Stimulated activated CD8-positive, alpha-beta memory T cell treated with anti-CD3 and anti-CD28 coated beads, Interleukin-7, amount 100 ng/mL, for 1 hour (primary cell): ENCODE measurements around the gene NBPF12.
"Not testable (repeated sequence)": the region's sequence is repeated elsewhere in the genome, so short reads cannot be mapped to it uniquely, and the experiment has no call there.

Experiments
- DNase-seq, 2 donors: peaks; one replicate each; pipeline ENCODE4 v3.0.0-alpha.2; 2020; ENCODE audit warnings: low read depth in 2 of 2

NBPF12 gene

DNA sequence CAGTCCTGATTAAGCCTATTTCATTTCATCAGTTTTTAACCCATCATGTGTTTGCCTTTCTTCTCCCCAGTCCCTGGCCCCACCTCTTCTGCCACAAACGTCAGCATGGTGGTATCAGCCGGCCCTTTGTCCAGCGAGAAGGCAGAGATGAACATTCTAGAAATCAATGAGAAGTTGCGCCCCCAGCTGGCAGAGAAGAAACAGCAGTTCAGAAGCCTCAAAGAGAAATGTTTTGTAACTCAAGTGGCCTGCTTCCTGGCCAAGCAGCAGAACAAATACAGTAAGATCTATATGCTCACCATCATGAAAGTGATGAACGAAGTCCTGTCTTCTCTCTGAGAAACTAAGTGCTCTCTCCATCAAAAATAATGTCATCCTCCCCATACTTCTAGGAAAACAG, 34.6 kb downstream of the NBPF12 start:
- not testable (repeated sequence) for DNase-seq

- DNase-seq, result not testable (repeated sequence)
These were observed 47.7 kb downstream of the NBPF12 start for GRCh38 chr1:146985855-146986254.

DNA sequence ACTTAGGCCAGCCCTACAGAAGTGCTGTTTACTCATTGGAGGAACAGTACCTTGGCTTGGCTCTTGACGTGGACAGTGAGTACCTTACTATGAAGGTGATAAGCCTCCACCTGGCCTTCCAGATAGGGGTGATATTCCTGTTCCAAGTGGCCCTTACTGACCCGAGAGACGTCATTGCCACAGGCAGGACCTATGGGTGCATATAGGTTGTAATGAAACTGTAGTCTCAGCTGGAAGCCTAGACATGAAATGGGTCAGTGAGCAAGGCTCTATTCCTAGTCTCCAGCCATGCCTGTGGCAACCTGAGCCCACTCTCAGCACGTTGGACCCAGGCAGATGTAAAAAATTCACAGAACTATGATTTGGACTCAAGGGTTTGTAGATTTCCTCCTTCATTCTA, 48.3 kb downstream of the NBPF12 start:
- DNase-seq, result not testable (repeated sequence)

DNA sequence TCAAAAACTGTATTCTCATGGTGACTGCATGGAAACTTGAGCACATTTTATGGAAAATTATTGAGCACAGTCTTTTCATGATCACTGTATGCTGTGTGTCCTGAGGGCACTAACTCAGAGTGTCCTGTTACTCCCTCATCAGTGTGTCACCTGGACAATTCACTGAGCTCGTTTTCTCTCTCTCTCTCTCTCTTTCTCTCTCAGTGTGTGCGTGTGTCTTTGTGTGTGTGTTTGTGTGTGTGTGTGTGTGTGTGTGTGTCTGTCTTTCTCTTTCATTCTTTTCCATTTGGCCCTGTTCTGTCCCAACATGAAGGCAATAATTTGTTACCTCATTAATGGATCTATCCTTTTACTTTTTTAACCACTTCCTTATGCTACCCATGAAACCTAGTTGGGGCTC, 49.4 kb downstream of the NBPF12 start:
- DNase-seq, result not testable (repeated sequence)

DNA sequence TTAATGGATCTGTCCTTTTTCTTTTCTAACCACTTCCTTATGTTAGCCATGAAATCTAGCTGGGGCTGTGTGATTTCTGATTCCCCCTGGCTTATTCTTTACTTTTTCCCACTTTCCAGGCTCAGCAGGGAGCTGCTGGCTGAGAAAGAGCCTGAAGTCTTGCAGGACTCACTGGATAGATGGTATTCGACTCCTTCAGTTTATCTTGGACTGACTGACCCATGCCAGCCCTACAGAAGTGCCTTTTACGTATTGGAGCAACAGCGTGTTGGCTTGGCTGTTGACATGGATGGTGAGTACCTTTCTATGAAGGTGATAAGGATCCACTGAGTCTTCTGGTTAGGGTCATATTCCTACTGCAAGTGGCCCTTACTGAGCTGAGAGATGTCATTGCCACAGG, 51.3 kb downstream of the NBPF12 start:
- DNase-seq, result not testable (repeated sequence)

DNA sequence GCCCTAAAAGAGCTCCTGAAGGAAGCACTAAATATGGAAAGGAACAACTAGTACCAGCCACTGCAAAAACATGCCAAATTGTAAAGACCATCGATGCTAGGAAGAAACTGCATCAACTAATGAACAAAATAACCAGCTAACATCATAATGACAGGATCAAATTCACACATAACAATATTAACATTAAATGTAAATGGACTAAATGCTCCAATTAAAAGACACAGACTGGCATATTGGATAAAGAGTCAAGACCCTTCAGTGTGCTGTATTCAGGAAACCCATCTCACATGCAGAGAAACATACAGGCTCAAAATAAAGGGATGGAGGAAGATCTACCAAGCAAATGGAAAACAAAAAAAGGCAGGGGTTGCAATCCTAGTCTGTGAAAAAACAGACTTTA, 70.4 kb downstream of the NBPF12 start:
- not testable (repeated sequence) for DNase-seq

- DNase-seq, result not testable (repeated sequence)
These were observed 88.9 kb downstream of the NBPF12 start for GRCh38 chr1:147026975-147027374.

DNA sequence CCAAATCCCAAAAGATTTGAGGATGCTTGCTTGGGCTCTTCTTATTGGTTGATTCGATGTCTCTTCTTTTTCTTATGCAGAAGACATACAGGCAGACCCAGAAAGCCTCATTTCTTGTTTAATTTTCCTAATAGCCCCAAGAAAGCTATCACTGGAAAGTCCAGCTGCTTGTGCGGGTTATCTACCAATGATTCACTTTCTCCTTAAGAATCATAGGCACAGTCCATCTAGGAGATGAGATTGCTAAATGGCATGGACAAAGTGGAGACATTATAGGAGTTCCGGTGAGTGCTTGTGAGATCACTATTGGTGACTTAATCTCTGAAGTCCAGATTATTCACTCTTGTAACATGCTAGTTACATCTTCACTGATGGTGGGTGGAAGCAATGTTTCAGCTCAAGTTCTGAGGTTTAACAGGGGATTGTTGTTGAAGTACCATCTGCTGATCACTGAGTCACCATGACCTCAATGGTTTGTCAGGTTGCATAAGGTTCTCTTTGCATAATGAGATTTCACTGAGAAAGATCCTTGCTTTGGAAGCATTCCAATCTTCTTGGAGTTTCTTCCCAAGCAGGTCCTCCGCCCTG, 92.0 kb downstream of the NBPF12 start:
- DNase-seq, result not testable (repeated sequence)

DNA sequence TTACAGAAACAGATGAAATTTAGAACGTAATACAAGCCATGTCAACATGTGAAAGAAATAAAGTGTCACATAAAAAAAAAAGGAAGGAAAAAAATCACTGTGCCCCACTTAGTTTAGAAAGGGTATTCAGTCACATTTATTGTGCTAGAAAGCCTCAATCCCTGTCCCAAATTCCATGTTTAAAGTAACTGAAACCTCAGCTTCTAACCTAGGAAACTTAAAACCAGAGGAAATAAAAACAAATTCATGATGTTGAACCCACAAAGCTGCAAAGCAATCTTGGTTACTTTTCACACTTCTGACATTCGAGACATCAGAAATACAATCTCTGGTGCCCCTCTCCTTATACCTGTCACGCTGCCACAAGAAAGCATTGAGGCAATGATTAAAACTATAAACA, 101.8 kb downstream of the NBPF12 start:
- DNase-seq, result no peak

DNA sequence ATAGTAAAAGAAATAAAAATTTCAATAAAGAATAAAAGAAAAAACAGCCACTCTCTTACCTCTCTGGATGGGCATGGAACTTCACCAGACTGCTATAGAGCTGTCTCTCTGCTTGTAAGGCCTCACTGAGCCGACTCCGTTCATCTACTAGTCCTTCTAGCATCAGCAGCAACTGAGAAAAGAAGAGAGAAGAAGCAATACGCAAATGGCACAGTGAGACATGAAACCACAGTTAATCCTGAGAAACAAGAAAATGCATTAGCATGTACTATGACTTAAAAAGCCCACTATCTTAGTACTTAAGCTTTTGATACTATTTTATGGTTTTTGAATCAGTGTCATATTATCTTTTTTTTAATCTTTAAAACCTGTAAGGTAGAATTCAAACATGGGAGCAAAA, 104.8 kb downstream of the NBPF12 start:
- DNase-seq, result not testable (repeated sequence)

DNA sequence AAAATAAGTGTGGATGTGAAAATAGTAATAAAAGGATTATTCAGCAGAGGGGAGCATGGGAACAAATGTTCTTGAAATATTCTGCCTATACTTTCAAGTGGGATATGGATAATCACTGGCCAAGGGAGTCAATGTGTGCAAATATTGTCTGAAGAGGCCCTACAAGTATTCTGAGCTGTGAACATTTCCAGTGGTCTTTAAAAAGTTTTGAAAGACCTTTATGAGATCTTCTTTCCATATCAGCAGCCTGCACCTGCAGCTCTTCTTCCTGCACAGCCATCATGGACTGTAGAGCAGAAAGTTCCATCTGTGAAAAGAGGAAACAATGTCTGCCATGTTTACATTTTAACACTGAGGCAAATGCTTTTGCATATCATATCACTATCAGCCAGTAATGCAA, 106.4 kb downstream of the NBPF12 start:
- DNase-seq, result not testable (repeated sequence)
